Fibroblast of villous mesenchyme (primary cell): ENCODE data around the gene NFAT5. TPM values are rescaled to one million over a fixed set of nuclear protein-coding genes. Genes with fewer than 3 reads are reported as not detected.
"Not testable (repeated sequence)": the region's sequence is repeated elsewhere in the genome, so short reads cannot be mapped to it uniquely, and the experiment has no call there.

ENCODE experiments used
- DNase-seq: peaks from one replicate; pipeline ENCODE4 v3.0.0-alpha.2; 2010; ENCODE audit warnings: low read depth
- H3K4me3 ChIP-seq: 2 replicates; pipeline ENCODE4 v1.5.1; 2011; ENCODE audit warnings: low read depth, mild to moderate bottlenecking, low read length
- total RNA-seq: library from RNA; depleted of rRNA; stranded (reverse); fragments of >200 nt; gene quantifications from 2 replicates; pipeline ENCODE4 v1.2.3, GENCODE V29; 2012
- TF ChIP-seq, protein P1 (sequence below): IDR thresholded peaks from 2 replicates; pipeline ENCODE4 v1.5.1; 2012; ENCODE audit warnings: low read depth, mild to moderate bottlenecking, low read length; ENCODE audit not compliant: insufficient read depth

The NFAT5 gene
- total RNA-seq, 1 donor, result 69.1 TPM

DNA sequence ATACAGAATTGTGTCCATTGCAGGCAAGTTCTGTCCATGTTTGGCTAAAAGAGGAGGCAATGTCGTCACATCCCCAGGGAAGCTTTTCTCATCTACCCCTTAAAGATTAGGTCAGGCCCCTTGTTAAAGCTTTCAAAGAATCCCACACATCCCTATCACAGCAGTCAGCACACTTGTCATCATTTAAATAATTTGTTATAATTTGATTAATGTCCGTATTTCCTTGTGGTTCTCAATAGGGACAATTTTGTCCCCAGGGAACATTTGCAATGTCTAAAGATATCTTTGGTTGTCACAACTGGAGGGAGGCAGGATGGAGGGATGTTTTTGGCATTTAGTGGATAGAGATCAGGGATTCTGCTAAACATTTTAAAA, 28.1 kb upstream of the NFAT5 start:
- H3K4me3 ChIP-seq, result no peak overlapping the region
- DNase-seq, result no peak
- TF ChIP-seq, protein P1, sequence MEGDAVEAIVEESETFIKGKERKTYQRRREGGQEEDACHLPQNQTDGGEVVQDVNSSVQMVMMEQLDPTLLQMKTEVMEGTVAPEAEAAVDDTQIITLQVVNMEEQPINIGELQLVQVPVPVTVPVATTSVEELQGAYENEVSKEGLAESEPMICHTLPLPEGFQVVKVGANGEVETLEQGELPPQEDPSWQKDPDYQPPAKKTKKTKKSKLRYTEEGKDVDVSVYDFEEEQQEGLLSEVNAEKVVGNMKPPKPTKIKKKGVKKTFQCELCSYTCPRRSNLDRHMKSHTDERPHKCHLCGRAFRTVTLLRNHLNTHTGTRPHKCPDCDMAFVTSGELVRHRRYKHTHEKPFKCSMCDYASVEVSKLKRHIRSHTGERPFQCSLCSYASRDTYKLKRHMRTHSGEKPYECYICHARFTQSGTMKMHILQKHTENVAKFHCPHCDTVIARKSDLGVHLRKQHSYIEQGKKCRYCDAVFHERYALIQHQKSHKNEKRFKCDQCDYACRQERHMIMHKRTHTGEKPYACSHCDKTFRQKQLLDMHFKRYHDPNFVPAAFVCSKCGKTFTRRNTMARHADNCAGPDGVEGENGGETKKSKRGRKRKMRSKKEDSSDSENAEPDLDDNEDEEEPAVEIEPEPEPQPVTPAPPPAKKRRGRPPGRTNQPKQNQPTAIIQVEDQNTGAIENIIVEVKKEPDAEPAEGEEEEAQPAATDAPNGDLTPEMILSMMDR, result no peak

DNA sequence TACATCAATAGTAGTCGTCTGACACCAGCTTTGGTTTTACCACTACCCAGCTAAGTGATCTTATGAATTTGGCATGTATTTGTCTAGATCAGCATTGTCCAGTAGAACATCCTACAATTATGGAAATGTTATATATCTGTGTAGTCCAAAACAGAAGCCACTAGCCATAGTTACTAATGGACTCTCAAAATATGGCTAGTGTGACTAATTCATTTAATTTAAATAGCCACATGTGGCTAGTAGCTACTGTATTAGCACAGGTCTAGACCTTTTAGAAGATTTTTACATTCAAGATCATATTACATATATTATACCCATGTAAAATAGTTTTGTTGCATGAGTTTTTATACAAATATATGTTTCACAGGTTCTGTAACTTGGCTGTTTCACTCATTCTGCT, 27.0 kb upstream of the NFAT5 start:
- TF ChIP-seq, protein P1, result no peak
- DNase-seq, result no peak
- H3K4me3 ChIP-seq, result no peak overlapping the region

DNA sequence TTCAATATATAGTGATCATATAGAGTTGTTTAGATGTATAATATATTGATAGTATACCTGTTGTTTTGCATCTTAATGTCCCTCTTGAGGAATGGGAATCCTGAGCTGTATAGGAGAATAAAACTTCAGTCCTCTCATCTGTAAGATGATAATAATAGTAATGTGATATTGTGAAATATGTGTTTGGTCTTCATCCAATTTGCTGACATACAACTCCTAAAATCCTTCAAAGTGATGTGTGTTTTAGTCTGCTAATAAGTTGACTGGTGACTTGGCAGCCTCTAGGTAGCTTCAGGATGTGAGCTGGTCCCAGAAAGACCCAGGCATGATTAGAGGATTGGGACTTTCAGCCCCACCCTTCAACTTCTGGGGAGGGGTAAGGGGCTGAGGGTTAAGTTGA, 22.8 kb upstream of the NFAT5 start:
- no peak overlapping the region for H3K4me3 ChIP-seq
- DNase-seq, result no peak
- TF ChIP-seq, protein P1, result no peak

DNA sequence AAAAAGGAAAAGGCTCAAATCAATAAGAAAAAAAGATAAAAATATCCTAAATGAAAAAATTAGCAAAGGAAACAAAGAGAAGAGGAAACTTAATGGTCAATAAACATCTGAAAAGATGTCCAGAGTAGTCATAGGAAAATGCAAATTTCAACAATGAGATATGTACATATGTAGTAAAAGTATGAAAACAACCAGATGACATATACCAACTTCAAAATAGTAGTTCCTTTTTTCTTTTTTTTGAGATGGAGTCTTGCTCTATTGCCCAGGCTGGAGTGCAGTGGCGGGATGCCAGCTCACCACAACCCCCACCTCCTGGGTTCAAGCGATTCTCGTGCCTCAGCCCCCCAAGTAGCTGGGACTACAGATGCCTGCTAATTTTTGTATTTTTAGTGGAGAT, 21.7 kb upstream of the NFAT5 start:
- no peak for DNase-seq
- no peak overlapping the region for H3K4me3 ChIP-seq
- TF ChIP-seq, protein P1, result no peak

DNA sequence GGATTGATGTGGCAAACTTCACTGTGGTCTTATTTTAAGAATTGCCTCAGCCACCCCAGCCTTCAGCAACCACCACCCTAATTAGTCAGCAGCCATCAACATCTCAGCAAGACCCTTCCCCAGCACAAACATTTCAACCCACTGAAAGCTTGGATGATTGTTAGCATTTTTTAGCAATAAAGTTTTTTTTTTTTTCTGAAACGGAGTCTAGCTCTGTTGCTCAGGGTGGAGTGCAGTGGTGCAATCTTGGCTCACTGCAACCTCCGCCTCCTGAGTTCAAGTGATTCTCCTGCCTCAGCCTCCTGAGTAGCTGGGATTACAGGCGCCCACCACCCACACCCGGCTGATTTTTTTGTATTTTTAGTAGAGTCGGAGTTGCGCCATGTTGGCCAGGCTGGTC, 19.1 kb upstream of the NFAT5 start:
- not testable (repeated sequence) for DNase-seq, H3K4me3 ChIP-seq

DNA sequence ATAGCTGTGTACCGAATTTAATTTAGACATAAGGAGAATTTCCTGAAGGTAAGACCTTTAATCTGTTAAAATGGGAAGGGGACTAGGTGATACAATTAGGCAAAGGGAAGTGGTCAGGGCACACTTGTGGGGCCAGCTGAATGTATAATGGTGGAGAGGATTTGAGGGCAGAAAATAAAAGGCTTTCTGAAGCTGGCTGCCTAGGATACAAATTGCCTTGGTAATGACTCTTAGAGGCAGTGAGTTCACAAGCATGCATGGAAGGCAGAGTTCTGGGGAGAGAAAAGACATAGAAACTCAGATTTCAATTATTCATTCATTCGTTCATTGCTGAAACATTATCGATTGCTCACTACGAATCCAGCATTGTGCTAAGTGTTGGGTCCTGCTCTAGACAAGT, 12.4 kb upstream of the NFAT5 start:
- H3K4me3 ChIP-seq, result no peak overlapping the region
- TF ChIP-seq, protein P1, result no peak
- no peak for DNase-seq

DNA sequence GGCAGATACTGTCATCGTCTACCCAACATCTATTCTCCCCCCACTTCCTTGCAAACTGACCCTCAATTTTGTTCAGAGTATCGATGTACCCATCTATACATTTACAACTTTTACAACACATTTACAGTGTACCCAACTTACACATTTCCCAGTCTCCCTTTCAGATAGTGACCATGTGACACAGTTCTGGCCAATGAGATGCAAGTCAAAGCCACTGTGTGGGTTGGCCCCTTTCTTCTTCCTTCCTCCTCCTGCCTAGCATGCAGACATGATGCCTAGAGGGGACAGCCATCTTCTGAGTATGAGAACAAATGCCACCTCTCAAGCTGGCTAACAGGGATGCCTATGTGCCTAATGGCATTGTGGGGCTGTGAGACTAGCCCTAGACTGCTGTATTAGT, 11.3 kb upstream of the NFAT5 start:
- TF ChIP-seq, protein P1, result no peak
- no peak overlapping the region for H3K4me3 ChIP-seq
- no peak for DNase-seq

DNA sequence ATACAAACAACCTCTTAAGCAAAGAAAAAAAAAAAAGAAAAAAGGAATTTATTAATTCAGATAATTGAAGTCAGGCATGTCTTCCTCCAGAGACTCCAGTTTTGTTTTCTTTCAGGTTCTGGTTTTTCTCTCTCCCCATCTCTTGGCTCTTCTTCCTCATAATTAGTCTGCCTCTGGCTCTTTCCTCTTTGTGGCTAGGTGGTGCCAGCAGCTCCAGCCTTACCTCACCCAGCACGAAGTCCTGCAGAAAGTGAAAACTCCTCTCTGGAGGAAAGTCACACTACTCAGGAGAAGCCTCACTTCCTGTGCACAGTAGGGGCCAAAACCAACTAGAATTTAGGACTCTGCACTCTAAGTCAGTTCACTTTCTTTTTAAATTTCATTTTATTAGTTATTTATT, 10.3 kb upstream of the NFAT5 start:
- TF ChIP-seq, protein P1, result no peak
- no peak for DNase-seq
- H3K4me3 ChIP-seq, result no peak overlapping the region
